Adipocyte (in vitro differentiated cells): Measurements from ENCODE around the gene AP2A1.

Experiments used
- DNase-seq: peaks from one replicate; pipeline ENCODE4 v3.0.0-alpha.2; 2015; ENCODE audit warnings: low read depth
- H3K27me3 ChIP-seq: replicated peaks from 2 replicates; pipeline ENCODE4 v1.7.0; 2013; ENCODE audit warnings: mild to moderate bottlenecking, low read length, moderate library complexity; ENCODE audit not compliant: control insufficient read depth, insufficient read depth
- H3K36me3 ChIP-seq: 2 replicates; pipeline ENCODE4 v1.7.0; 2013; ENCODE audit warnings: low read length, mild to moderate bottlenecking, moderate library complexity; ENCODE audit not compliant: control insufficient read depth, insufficient read depth, severe bottlenecking
- H3K4me1 ChIP-seq: 2 replicates; pipeline ENCODE4 v1.7.0; 2013; ENCODE audit warnings: mild to moderate bottlenecking, low read length, moderate library complexity; ENCODE audit not compliant: control insufficient read depth, insufficient read depth
- H3K4me3 ChIP-seq: 2 replicates; pipeline ENCODE4 v1.7.0; 2013; ENCODE audit warnings: mild to moderate bottlenecking, low read length, moderate library complexity
- H3K9ac ChIP-seq: 2 replicates; pipeline ENCODE4 v1.7.0; 2013; ENCODE audit warnings: mild to moderate bottlenecking, low read length, moderate library complexity
- H3K9me3 ChIP-seq: 2 replicates; pipeline ENCODE4 v1.7.0; 2013; ENCODE audit warnings: mild to moderate bottlenecking, low read length, moderate library complexity; ENCODE audit not compliant: control insufficient read depth

The AP2A1 gene

GRCh38 chr19:49832556-49832955 lies 65.8 kb downstream of the AP2A1 start:
- H3K9me3 ChIP-seq: no peaks in the 10 kb centered on the region
- no peak overlapping the region for H3K4me3 ChIP-seq
- H3K36me3 ChIP-seq: peaks cover 58% of the 10 kb centered on the region
- no peak for DNase-seq
- no peaks in the 10 kb centered on the region for H3K4me1 ChIP-seq
- no peak overlapping the region for H3K9ac ChIP-seq
- H3K27me3 ChIP-seq: no peaks in the 10 kb centered on the region

- Histone ChIP-seq H3K36me3 (peaks cover 61% of the 10 kb centered on the region), H3K9me3 (no peaks in the 10 kb centered on the region), H3K4me1 (no peaks in the 10 kb centered on the region), H3K9ac (no peak overlapping the region), H3K4me3 (no peak overlapping the region), H3K27me3 (no peaks in the 10 kb centered on the region)
- no peak for DNase-seq
These were observed 66.8 kb downstream of the AP2A1 start for GRCh38 chr19:49833599-49833998.

- H3K36me3 ChIP-seq: peaks cover 73% of the 10 kb centered on the region
- H3K9ac ChIP-seq: no peak overlapping the region
- no peaks in the 10 kb centered on the region for H3K9me3 ChIP-seq
- H3K27me3 ChIP-seq: no peaks in the 10 kb centered on the region
- H3K4me3 ChIP-seq: no peak overlapping the region
- no peaks in the 10 kb centered on the region for H3K4me1 ChIP-seq
- no peak for DNase-seq
These were observed 68.8 kb downstream of the AP2A1 start for GRCh38 chr19:49835562-49835961.

GRCh38 chr19:49836176-49837008 lies 69.6 kb downstream of the AP2A1 start:
- H3K27me3 ChIP-seq: no peaks in the 10 kb centered on the region
- no peaks in the 10 kb centered on the region for H3K9me3 ChIP-seq
- no peaks in the 10 kb centered on the region for H3K4me1 ChIP-seq
- H3K4me3 ChIP-seq: no peak overlapping the region
- H3K36me3 ChIP-seq: peaks cover 77% of the 10 kb centered on the region
- DNase-seq: no peak
- no peak overlapping the region for H3K9ac ChIP-seq

- Histone ChIP-seq H3K9ac (no peak overlapping the region), H3K9me3 (no peaks in the 10 kb centered on the region), H3K4me1 (no peaks in the 10 kb centered on the region), H3K4me3 (no peak overlapping the region), H3K36me3 (peaks cover 72% of the 10 kb centered on the region), H3K27me3 (no peaks in the 10 kb centered on the region)
- no peak for DNase-seq
These were observed 70.2 kb downstream of the AP2A1 start for GRCh38 chr19:49837009-49837310.

- Histone ChIP-seq H3K9ac (no peak overlapping the region), H3K36me3 (peaks cover 68% of the 10 kb centered on the region), H3K4me3 (no peak overlapping the region), H3K27me3 (no peaks in the 10 kb centered on the region), H3K4me1 (no peaks in the 10 kb centered on the region), H3K9me3 (no peaks in the 10 kb centered on the region)
- DNase-seq: no peak
These were observed 70.6 kb downstream of the AP2A1 start for GRCh38 chr19:49837425-49837824.

- DNase-seq: no peak
- H3K9ac ChIP-seq: no peak overlapping the region
- no peaks in the 10 kb centered on the region for H3K4me1 ChIP-seq
- no peaks in the 10 kb centered on the region for H3K27me3 ChIP-seq
- H3K36me3 ChIP-seq: peaks cover 52% of the 10 kb centered on the region
- H3K9me3 ChIP-seq: no peaks in the 10 kb centered on the region
- H3K4me3 ChIP-seq: no peak overlapping the region
These were observed 72.2 kb downstream of the AP2A1 start for GRCh38 chr19:49838885-49839588.

GRCh38 chr19:49839713-49840112 lies 72.9 kb downstream of the AP2A1 start:
- H3K27me3 ChIP-seq: no peaks in the 10 kb centered on the region
- DNase-seq: no peak
- no peak overlapping the region for H3K9ac ChIP-seq
- H3K9me3 ChIP-seq: no peaks in the 10 kb centered on the region
- H3K4me3 ChIP-seq: no peak overlapping the region
- no peaks in the 10 kb centered on the region for H3K4me1 ChIP-seq
- peaks cover 45% of the 10 kb centered on the region for H3K36me3 ChIP-seq

GRCh38 chr19:49840321-49840720 lies 73.5 kb downstream of the AP2A1 start:
- no peak for DNase-seq
- no peak overlapping the region for H3K9ac ChIP-seq
- H3K36me3 ChIP-seq: peaks cover 39% of the 10 kb centered on the region
- H3K4me3 ChIP-seq: no peak overlapping the region
- no peaks in the 10 kb centered on the region for H3K9me3 ChIP-seq
- H3K4me1 ChIP-seq: no peaks in the 10 kb centered on the region
- H3K27me3 ChIP-seq: no peaks in the 10 kb centered on the region

GRCh38 chr19:49840736-49841249 lies 74.0 kb downstream of the AP2A1 start:
- H3K36me3 ChIP-seq: peaks cover 37% of the 10 kb centered on the region
- H3K4me1 ChIP-seq: no peaks in the 10 kb centered on the region
- DNase-seq: no peak
- H3K9me3 ChIP-seq: no peaks in the 10 kb centered on the region
- no peaks in the 10 kb centered on the region for H3K27me3 ChIP-seq
- no peak overlapping the region for H3K4me3 ChIP-seq
- H3K9ac ChIP-seq: no peak overlapping the region

GRCh38 chr19:49843265-49843664 lies 76.5 kb downstream of the AP2A1 start:
- Histone ChIP-seq H3K4me1 (peaks cover 2% of the 10 kb centered on the region), H3K9ac (no peak overlapping the region), H3K4me3 (no peak overlapping the region), H3K36me3 (peaks cover 26% of the 10 kb centered on the region), H3K9me3 (no peaks in the 10 kb centered on the region), H3K27me3 (no peaks in the 10 kb centered on the region)
- no peak for DNase-seq
